ENCODE data around the gene MKNK2. TPM values are rescaled to one million over a fixed set of nuclear protein-coding genes. Genes with fewer than 3 reads are reported as not detected.

MKNK2 gene
- total and polyA plus RNA-seq, 2 donors (not counting 1 experiment from before 2014, with no cell fraction given), result 24.7 to 409 TPM

- Histone ChIP-seq H4K20me1 (ENCODE audit: control insufficient read depth, extremely low read depth, insufficient read depth, low read length) (no peaks in the 10 kb centered on the region), H3K4me3 (replicated peaks in 1 of 4; ENCODE audit: control extremely low read depth in 1 of 4, insufficient read depth in 1 of 4, low read depth in 3 of 4, low read length in 4 of 4) (no peak overlapping the region), H3K9ac (ENCODE audit: insufficient read depth, low read length) (no peak overlapping the region), H3K27me3 (ENCODE audit: control insufficient read depth, insufficient read depth, low read length) (no peaks in the 10 kb centered on the region), H2AFZ (ENCODE audit: low read length) (no peak overlapping the region), H3K4me2 (ENCODE audit: extremely low read depth, insufficient read depth, low read length) (no peak overlapping the region), H3K4me1 (ENCODE audit: control insufficient read depth, extremely low read depth, insufficient read depth, low read length) (peaks cover 2% of the 10 kb centered on the region), H3K9me3 (ENCODE audit: control insufficient read depth, insufficient read depth, low read depth, low read length) (no peaks in the 10 kb centered on the region), H3K27ac (ENCODE audit: insufficient read depth, low read length) (no peak overlapping the region), H3K79me2 (ENCODE audit: control insufficient read depth, insufficient read depth, low read length) (no peaks in the 10 kb centered on the region), H3K36me3 (ENCODE audit: control insufficient read depth, insufficient read depth, low read length) (peaks cover 21% of the 10 kb centered on the region)
- no peak for TF ChIP-seq CTCF (conservative IDR thresholded peaks at IDR 0.05 in 1 of 2, IDR thresholded peaks at IDR 0.05 in 1 of 2; ENCODE audit: low read depth in 1 of 2, low read length in 2 of 2)
- TF ChIP-seq EZH2 (IDR thresholded peaks at IDR 0.05; ENCODE audit: low read length, missing control alignments), result no peak
- no peak for DNase-seq (ENCODE audit: low read depth in 2 of 2)
Observed at GRCh38 chr19:2072757-2073551, 21.9 kb upstream of the MKNK2 start.

- Histone ChIP-seq H3K36me3 (ENCODE audit: control insufficient read depth, insufficient read depth, low read length) (peaks cover 11% of the 10 kb centered on the region), H3K27ac (ENCODE audit: insufficient read depth, low read length) (no peak overlapping the region), H3K27me3 (ENCODE audit: control insufficient read depth, insufficient read depth, low read length) (no peaks in the 10 kb centered on the region), H3K4me3 (replicated peaks in 1 of 4; ENCODE audit: control extremely low read depth in 1 of 4, insufficient read depth in 1 of 4, low read depth in 3 of 4, low read length in 4 of 4) (no peak overlapping the region), H3K79me2 (ENCODE audit: control insufficient read depth, insufficient read depth, low read length) (no peaks in the 10 kb centered on the region), H3K9me3 (ENCODE audit: control insufficient read depth, insufficient read depth, low read depth, low read length) (no peaks in the 10 kb centered on the region), H3K4me2 (ENCODE audit: extremely low read depth, insufficient read depth, low read length) (no peak overlapping the region), H3K4me1 (ENCODE audit: control insufficient read depth, extremely low read depth, insufficient read depth, low read length) (peaks cover 2% of the 10 kb centered on the region), H3K9ac (ENCODE audit: insufficient read depth, low read length) (no peak overlapping the region), H4K20me1 (ENCODE audit: control insufficient read depth, extremely low read depth, insufficient read depth, low read length) (no peaks in the 10 kb centered on the region), H2AFZ (ENCODE audit: low read length) (no peak overlapping the region)
- no peak for TF ChIP-seq CTCF (conservative IDR thresholded peaks at IDR 0.05 in 1 of 2, IDR thresholded peaks at IDR 0.05 in 1 of 2; ENCODE audit: low read depth in 1 of 2, low read length in 2 of 2)
- no peak for TF ChIP-seq EZH2 (IDR thresholded peaks at IDR 0.05; ENCODE audit: low read length, missing control alignments)
- no peak for DNase-seq (ENCODE audit: low read depth in 2 of 2)
Observed at GRCh38 chr19:2070986-2071673, 20.1 kb upstream of the MKNK2 start.

- no peaks in the 10 kb centered on the region for H3K9me3 ChIP-seq (ENCODE audit: control insufficient read depth, insufficient read depth, low read depth, low read length)
- H3K4me3 ChIP-seq (replicated peaks in 1 of 4; ENCODE audit: control extremely low read depth in 1 of 4, insufficient read depth in 1 of 4, low read depth in 3 of 4, low read length in 4 of 4), result no peak overlapping the region
- peaks cover 2% of the 10 kb centered on the region for H3K4me1 ChIP-seq (ENCODE audit: control insufficient read depth, extremely low read depth, insufficient read depth, low read length)
- TF ChIP-seq EZH2 (IDR thresholded peaks at IDR 0.05; ENCODE audit: low read length, missing control alignments) (no peak), CTCF (conservative IDR thresholded peaks at IDR 0.05 in 1 of 2, IDR thresholded peaks at IDR 0.05 in 1 of 2; ENCODE audit: low read depth in 1 of 2, low read length in 2 of 2) (no peak)
- no peaks in the 10 kb centered on the region for H4K20me1 ChIP-seq (ENCODE audit: control insufficient read depth, extremely low read depth, insufficient read depth, low read length)
- no peak overlapping the region for H2AFZ ChIP-seq (ENCODE audit: low read length)
- DNase-seq (ENCODE audit: low read depth in 2 of 2), result no peak
- no peaks in the 10 kb centered on the region for H3K27me3 ChIP-seq (ENCODE audit: control insufficient read depth, insufficient read depth, low read length)
- peaks cover 9% of the 10 kb centered on the region for H3K36me3 ChIP-seq (ENCODE audit: control insufficient read depth, insufficient read depth, low read length)
- H3K9ac ChIP-seq (ENCODE audit: insufficient read depth, low read length), result no peak overlapping the region
- no peaks in the 10 kb centered on the region for H3K79me2 ChIP-seq (ENCODE audit: control insufficient read depth, insufficient read depth, low read length)
- no peak overlapping the region for H3K27ac ChIP-seq (ENCODE audit: insufficient read depth, low read length)
- H3K4me2 ChIP-seq (ENCODE audit: extremely low read depth, insufficient read depth, low read length), result no peak overlapping the region
Observed at GRCh38 chr19:2070436-2070827, 19.4 kb upstream of the MKNK2 start.

Data from fibroblast of lung (primary cell).